Fibroblast of the aortic adventitia (primary cell): ENCODE data around the gene KATNIP. TPM values are rescaled to one million over a fixed set of nuclear protein-coding genes. Genes with fewer than 3 reads are reported as not detected.

Experiments
- DNase-seq: peaks from one replicate; pipeline ENCODE4 v3.0.0-alpha.2; 2010; ENCODE audit warnings: low read depth
- H3K4me3 ChIP-seq: 2 replicates; pipeline ENCODE4 v1.5.1; 2011; ENCODE audit warnings: low read depth, mild to moderate bottlenecking, control low read depth, low read length, moderate library complexity
- total RNA-seq: library from RNA; depleted of rRNA; stranded (reverse); fragments of >200 nt; gene quantifications from 2 replicates; pipeline ENCODE4 v1.2.3, GENCODE V29; 2012; ENCODE audit warnings: low replicate concordance
- TF ChIP-seq, protein P1 (sequence below): IDR thresholded peaks from 2 replicates; pipeline ENCODE4 v1.5.1; 2011; ENCODE audit warnings: mild to moderate bottlenecking, low read length, control low read depth, inconsistent platforms; ENCODE audit not compliant: insufficient read depth

The KATNIP gene
- total RNA-seq = 23.0 TPM in 2 replicates

DNA sequence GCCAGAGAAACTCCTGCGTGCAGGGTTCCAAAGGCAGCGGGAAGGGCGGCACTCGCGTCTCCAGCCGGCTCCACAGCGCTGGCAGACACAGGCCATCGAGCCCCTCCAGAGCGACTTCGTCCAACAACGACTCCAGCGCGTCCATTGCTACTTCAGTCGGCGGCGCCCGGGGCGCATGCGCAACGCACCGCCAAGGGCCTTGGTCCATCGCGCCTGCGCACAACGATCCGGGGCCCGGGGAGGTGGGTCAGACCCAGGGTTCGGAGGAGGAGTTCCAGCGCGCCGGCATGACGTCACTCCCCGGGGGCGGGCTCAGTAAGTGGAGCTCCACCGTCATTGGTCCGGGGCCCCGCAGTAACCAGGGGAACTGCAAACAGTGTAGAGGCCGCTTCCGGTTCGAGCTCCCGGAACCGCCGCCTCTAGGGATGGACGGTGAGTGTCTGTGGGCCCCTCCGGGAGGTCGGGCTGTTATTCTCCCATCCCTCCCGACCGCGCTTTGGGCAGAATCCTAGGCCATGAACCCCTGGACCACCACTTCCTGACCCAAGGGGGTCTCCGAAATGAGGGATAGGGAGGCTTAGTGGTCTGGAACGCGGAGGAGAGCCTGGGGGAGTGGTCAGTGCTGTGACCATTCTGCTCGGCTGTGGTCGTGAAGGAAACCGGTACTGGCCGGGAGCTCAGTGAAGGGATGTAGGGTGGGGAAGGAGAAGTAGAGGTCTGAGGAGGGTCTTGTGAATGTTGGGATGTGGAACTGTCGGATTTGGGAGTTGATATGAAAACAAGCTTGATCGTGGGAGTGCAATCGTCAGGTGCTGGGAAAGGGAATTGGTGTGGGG lies at the start of gene KATNIP, which contains the start of gene GTF3C1:
KATNIP (plus strand) TSS at position 399 of the 836 bp plus-strand sequence; CDS start at position 426, 27 bp downstream.
GTF3C1 (minus strand) TSS at position 168 of the 836 bp plus-strand sequence; CDS start at position 145, 23 bp downstream.
- peak; percentile 97 for DNase-seq
- TF ChIP-seq, protein P1, sequence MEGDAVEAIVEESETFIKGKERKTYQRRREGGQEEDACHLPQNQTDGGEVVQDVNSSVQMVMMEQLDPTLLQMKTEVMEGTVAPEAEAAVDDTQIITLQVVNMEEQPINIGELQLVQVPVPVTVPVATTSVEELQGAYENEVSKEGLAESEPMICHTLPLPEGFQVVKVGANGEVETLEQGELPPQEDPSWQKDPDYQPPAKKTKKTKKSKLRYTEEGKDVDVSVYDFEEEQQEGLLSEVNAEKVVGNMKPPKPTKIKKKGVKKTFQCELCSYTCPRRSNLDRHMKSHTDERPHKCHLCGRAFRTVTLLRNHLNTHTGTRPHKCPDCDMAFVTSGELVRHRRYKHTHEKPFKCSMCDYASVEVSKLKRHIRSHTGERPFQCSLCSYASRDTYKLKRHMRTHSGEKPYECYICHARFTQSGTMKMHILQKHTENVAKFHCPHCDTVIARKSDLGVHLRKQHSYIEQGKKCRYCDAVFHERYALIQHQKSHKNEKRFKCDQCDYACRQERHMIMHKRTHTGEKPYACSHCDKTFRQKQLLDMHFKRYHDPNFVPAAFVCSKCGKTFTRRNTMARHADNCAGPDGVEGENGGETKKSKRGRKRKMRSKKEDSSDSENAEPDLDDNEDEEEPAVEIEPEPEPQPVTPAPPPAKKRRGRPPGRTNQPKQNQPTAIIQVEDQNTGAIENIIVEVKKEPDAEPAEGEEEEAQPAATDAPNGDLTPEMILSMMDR = no peak
- peak within 1 kb of the TSS; percentile 99 for H3K4me3 ChIP-seq

DNA sequence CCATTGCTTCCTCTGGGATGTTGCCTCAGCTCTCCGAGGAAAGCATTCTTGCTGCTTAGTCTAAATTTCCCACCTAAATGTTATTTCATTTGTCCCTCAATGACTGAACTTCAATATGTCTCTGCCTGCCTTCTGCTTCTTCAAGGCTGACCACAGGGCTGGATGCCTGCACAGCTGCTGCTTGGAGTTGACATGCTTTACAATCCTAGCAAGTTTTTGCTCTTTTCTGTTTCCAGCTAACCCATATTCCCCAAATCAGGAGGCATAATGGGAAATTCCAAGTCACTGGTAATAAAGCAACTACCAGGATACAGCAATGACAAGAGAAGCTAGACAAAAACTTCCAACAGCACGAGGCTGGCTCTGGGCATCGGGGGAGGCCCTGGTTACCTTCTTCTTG lies 49.1 kb upstream of the KATNIP start:
- no peak overlapping the region for H3K4me3 ChIP-seq
- DNase-seq = no peak
- TF ChIP-seq, protein P1 = no peak

DNA sequence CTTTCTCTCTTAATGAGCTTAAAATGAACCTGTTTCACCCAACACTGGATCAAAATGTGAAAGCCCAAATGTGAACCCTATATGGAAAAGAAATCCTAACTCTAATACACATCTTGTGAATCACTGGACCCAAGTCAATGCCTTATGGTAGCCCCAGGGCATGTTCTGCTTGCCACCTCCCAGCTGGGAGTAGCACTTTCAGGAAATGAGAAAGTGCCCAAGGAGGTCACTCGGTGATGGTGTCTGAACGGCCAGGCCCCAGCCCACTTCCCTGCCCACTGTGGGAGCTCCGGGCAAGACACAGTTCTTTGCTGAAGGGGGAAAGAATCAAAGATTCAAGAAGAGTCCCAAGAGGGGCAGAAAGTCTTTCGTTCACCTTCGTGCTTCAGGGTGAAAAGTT lies 46.3 kb upstream of the KATNIP start:
- DNase-seq = no peak
- TF ChIP-seq, protein P1 = no peak

DNA sequence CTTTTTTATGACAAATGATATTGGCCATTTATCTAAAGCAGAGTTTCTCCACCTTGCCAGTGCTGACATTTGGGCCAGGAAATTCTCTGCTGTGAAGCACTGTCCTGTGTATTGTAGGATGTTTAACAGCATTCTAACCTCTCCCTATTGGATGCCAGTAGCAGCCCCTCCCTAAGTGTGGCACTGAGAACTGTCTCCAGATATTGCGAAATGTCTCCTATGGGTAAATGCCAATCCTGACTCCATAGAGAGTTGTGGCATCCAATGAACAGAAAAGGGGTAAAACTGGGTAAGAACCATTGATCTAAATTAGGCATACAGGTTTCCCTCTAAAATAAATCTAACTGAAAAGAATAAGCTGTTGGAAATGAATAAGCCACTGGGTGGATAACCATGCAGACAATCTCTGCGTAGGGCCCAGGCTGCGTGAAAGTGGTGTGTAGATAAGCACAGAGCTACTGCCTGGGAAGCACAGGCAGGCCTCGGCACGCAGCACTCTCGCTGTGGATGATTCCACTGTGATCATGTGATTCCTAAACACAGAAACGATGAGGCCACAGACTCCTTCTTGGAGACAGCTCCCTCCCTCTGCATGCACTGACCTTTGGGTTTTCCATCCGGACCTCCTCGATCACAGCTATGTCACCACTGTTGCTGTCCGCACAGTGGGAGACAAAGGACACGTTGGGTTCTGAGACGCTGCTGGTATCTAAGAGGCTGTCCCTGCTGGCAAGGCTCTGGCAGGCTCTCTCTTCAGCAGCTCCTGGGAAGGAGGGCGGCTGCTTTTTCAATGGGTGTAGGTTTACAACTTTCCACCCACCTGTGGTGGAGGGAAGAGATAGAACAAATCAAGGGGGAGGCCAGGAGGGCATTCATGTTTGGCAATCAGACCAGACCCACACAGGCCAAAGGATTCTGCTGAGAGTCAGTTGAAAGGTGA lies 44.4 kb upstream of the KATNIP start:
- no peak for DNase-seq
- TF ChIP-seq, protein P1 = no peak
- no peak overlapping the region for H3K4me3 ChIP-seq

More for the DNA sequence above, 46.3 kb upstream of the KATNIP start:
- H3K4me3 ChIP-seq = no peak overlapping the region

DNA sequence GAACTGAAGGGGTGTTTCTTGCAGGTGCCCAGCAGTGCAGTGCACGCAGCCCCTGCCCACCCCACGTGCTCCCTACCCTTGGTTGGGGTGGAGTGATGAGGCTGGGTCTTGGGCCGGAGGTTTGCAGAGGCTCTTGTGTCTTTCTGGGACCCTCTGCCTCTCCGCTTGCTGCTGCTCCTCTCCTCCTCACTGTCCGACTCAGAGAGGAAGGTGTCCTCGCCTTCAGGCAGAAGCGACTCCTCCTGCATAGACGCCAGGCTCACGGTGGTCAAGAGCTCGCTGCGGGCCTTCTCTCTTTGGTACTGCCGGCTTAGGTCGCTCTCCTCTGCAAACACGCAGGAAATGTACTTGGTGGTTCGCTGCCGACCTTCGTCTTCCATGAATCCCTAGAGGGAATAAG lies 43.2 kb upstream of the KATNIP start:
- DNase-seq = no peak
- TF ChIP-seq, protein P1 = no peak
- no peak overlapping the region for H3K4me3 ChIP-seq

DNA sequence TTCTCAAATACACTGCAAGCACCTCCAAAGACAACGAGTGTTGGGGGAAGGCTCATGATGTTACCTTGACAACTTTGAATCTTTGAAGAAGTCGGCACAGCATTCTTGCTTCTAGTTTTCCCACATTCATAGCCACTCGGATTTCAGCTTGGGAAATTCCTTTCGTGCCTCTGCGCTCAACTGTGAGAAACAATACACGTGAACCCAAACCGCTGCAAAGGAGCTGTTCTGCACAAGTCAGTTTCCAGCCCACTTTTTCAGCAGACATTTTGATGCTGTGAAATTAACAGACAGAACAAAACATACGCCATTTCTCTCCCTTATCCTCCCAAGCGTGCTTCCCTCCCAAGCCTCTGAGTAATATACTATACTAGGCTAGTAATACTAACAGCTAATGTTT lies 41.5 kb upstream of the KATNIP start:
- TF ChIP-seq, protein P1 = no peak
- H3K4me3 ChIP-seq = no peak overlapping the region

More for the DNA sequence above, 41.5 kb upstream of the KATNIP start:
- no peak for DNase-seq
